Esophagus muscularis mucosa (tissue), 4 donors: Measurements from ENCODE around the gene ATP6V0E1. TPM values are rescaled to one million over a fixed set of nuclear protein-coding genes. Genes with fewer than 3 reads are reported as not detected.
A peak's percentile ranks its signal among the peaks of the same experiment; 100 is the strongest.

ENCODE experiments used
- DNase-seq: peaks from one replicate; pipeline ENCODE4 v3.0.0-alpha.2; 2017; ENCODE audit errors: extremely low spot score
- H3K27ac ChIP-seq, 4 donors: fragments of 200-600 bp; sonication (generic); replicated peaks in 1 of 4; 1 replicate in 3 of 4; 2 replicates in 1 of 4; pipeline ENCODE4 v1.5.1; 2016 to 2019; ENCODE audit warnings: mild to moderate bottlenecking in 1 of 4
- H3K27me3 ChIP-seq, 4 donors: fragments of 200-600 bp; sonication (generic); one replicate each; pipeline versions ENCODE4 v1.5.1 to v1.6.0; 2016 to 2019
- H3K36me3 ChIP-seq, 4 donors: fragments of 200-600 bp; sonication (generic); one replicate each; pipeline ENCODE4 v1.5.1; 2016 to 2019
- H3K4me1 ChIP-seq, 4 donors: fragments of 200-600 bp; sonication (generic); one replicate each; pipeline ENCODE4 v1.5.1; 2016 to 2019
- H3K4me3 ChIP-seq, 4 donors: fragments of 200-600 bp; sonication (generic); 1 replicate in 2 of 4; 2 replicates in 2 of 4; pipeline ENCODE4 v1.5.1; 2016 to 2019; ENCODE audit warnings: mild to moderate bottlenecking in 4 of 4, moderate library complexity in 1 of 4
- H3K9me3 ChIP-seq, 4 donors: fragments of 200-600 bp; sonication (generic); 1 replicate in 3 of 4; 2 replicates in 1 of 4; pipeline ENCODE4 v1.5.1; 2016 to 2019
- EP300 ChIP-seq: sonication (generic); formaldehyde crosslinking; IDR thresholded peaks from one replicate; pipeline ENCODE4 v1.6.1; 2017; ENCODE audit warnings: antibody characterized with exemption
- POLR2A ChIP-seq: fragments of 450-650 bp; IDR thresholded peaks from one replicate; pipeline ENCODE4 v1.6.1; 2017; ENCODE audit warnings: antibody characterized with exemption, moderate library complexity, mild to moderate bottlenecking, low read depth
- POLR2AphosphoS5 ChIP-seq, 2 donors: sonication (generic); formaldehyde crosslinking; IDR thresholded peaks; one replicate each; pipeline ENCODE4 v1.6.1; 2017; ENCODE audit warnings: antibody characterized with exemption in 2 of 2
- WGBS: methylation state at CpG from one replicate; pipeline ENCODE4 v1.1.5; 2018; 5-methylcytosine and 5-hydroxymethylcytosine counted together
- intact Hi-C: fragments of 100-400 bp; cut with DNase I; formaldehyde crosslinking; loops from one replicate; pipeline ENCODE4 v1.15.1; 2023
- total RNA-seq, 4 donors: library from RNA; depleted of rRNA; stranded (reverse); fragments of >200 nt; gene quantifications; one replicate each; pipeline versions ENCODE4 v1.1.0 to v1.2.1, GENCODE V29; 2016
- TF ChIP-seq, protein P1 (sequence below), 3 experiments: fragments of 200-600 bp in 2 of 3; fragments of 450-650 bp in 1 of 3; sonication (generic) in 2 of 3; IDR thresholded peaks; one replicate each; pipeline ENCODE4 v1.5.1; 2017 to 2019; ENCODE audit warnings: antibody characterized with exemption in 3 of 3, mild to moderate bottlenecking in 2 of 3, moderate library complexity in 1 of 3

The ATP6V0E1 gene
- total RNA-seq, 4 donors from 2014 or later = 106 to 210 (median 133) TPM

DNA sequence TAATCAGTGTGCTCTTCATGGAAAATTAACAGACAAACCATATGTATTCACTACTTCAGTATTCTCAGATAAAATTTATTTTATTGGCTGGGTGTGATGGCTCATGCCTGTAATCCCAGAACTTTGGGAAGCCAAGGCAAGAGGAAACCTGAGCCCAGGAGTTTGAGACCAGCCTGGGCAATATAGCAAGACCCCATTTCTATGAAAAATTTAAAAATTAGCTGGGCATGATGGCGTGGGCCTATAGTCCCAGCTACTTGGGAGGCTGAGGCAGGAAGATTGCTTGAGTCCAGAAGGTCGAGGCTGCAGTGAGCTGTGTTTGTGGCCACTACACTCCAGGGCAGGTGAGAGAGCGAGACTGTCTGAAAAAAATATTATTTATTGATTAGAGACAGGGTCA, 49.2 kb downstream of the ATP6V0E1 start:
- Histone ChIP-seq H3K4me1 (peaks cover 33 to 56% (median 41%) of the 10 kb centered on the region in 4 donors), H3K4me3 (no peak overlapping the region), H3K27ac (no peak overlapping the region), H3K36me3 (peaks cover 0 to 22% (median 14%) of the 10 kb centered on the region in 4 donors), H3K27me3 (no peaks in the 10 kb centered on the region), H3K9me3 (no peaks in the 10 kb centered on the region)
- DNase-seq = no peak
- intact Hi-C loops = no loop called here
- WGBS = 89% methylated on average over 3 of the region's 3 CpGs
- TF ChIP-seq, protein P1, sequence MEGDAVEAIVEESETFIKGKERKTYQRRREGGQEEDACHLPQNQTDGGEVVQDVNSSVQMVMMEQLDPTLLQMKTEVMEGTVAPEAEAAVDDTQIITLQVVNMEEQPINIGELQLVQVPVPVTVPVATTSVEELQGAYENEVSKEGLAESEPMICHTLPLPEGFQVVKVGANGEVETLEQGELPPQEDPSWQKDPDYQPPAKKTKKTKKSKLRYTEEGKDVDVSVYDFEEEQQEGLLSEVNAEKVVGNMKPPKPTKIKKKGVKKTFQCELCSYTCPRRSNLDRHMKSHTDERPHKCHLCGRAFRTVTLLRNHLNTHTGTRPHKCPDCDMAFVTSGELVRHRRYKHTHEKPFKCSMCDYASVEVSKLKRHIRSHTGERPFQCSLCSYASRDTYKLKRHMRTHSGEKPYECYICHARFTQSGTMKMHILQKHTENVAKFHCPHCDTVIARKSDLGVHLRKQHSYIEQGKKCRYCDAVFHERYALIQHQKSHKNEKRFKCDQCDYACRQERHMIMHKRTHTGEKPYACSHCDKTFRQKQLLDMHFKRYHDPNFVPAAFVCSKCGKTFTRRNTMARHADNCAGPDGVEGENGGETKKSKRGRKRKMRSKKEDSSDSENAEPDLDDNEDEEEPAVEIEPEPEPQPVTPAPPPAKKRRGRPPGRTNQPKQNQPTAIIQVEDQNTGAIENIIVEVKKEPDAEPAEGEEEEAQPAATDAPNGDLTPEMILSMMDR (IDR thresholded peaks at IDR 0.05) = no peak
- no peak for TF ChIP-seq EP300
- no peak for TF ChIP-seq POLR2A
- no peak for TF ChIP-seq POLR2AphosphoS5 (IDR thresholded peaks at IDR 0.05)

DNA sequence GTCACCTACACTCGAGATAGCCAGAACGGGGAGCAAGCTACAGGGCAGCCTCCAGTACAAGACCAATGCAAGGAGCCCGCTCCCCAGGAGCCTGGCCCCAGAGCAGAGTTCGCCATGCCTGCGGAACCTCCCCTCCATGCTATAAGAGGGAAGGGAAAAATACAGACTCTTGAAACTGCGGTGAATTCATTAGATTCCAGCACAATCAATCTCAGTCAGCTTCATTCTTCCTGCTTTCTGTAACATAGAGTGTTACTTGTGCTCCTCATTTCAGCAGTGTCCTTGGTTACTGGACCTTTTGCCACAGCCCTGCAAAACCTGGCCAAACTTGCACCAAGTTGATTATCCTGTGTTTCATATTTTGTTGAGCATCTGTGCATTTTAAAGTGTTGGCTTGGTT, 50.4 kb downstream of the ATP6V0E1 start:
- H3K27ac ChIP-seq = no peak overlapping the region
- 84% methylated on average over 6 of the region's 6 CpGs for WGBS
- DNase-seq = no peak

DNA sequence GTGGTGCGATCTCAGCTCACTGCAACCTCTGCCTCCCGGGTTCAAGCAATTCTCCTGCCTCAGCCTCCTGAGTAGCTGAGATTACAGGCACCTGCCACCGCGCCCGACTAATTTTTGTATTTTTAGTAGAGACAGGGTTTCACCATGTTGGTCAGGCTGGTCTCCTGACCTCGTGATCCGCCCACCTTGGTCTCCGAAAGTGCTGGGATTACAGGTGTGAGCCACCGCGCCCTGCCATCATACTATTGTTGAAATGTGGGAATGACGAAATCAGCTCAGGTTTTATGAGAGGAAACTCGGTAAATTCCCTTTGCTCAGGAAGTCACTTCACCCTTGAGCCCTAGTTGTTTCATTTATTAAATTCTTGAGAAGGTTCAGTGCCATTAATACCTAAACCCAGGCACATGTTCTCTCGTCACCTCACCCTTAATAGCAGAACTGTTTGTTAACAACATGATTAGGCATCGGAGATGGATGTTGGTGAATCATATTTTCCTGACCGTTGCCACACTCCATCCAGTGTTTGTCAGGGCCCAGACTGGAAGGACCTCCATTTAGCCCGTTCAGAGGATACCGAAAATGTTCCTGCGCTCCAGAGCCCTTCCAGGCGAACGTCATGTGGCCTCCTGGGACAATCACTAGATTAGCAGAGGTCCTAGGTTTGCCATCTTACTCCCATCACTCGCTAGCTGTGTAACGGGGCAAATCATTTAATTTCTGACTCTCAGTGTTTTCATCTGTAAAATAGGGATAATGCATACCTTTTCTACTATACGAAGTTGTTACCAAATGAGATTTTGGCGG, 52.5 kb downstream of the ATP6V0E1 start:
- no peak for DNase-seq
- Histone ChIP-seq H3K27ac (peak overlapping the region; percentile 26 to 72 (median 58)), H3K36me3 (peaks cover 0 to 22% (median 14%) of the 10 kb centered on the region in 4 donors), H3K4me1 (peaks cover 11 to 32% (median 19%) of the 10 kb centered on the region in 4 donors), H3K27me3 (no peaks in the 10 kb centered on the region), H3K9me3 (no peaks in the 10 kb centered on the region), H3K4me3 (peak overlapping the region in 1 of 4 donors; percentile 2)
- intact Hi-C loops = no loop called here
- TF ChIP-seq, protein P1 (IDR thresholded peaks at IDR 0.05) = no peak
- TF ChIP-seq POLR2AphosphoS5 (IDR thresholded peaks at IDR 0.05) = no peak
- WGBS = 93% methylated on average over 24 of the region's 24 CpGs

More for the DNA sequence above, 50.4 kb downstream of the ATP6V0E1 start:
- H3K36me3 ChIP-seq = peaks cover 0 to 22% (median 14%) of the 10 kb centered on the region in 4 donors
- intact Hi-C loops = no loop called here
- no peak overlapping the region for H3K4me3 ChIP-seq
- no peaks in the 10 kb centered on the region for H3K9me3 ChIP-seq
- TF ChIP-seq, protein P1 (IDR thresholded peaks at IDR 0.05) = no peak
- TF ChIP-seq EP300 = no peak
- no peak for TF ChIP-seq POLR2A
- TF ChIP-seq POLR2AphosphoS5 (IDR thresholded peaks at IDR 0.05) = no peak
- no peaks in the 10 kb centered on the region for H3K27me3 ChIP-seq
- peaks cover 24 to 48% (median 31%) of the 10 kb centered on the region in 4 donors for H3K4me1 ChIP-seq

DNA sequence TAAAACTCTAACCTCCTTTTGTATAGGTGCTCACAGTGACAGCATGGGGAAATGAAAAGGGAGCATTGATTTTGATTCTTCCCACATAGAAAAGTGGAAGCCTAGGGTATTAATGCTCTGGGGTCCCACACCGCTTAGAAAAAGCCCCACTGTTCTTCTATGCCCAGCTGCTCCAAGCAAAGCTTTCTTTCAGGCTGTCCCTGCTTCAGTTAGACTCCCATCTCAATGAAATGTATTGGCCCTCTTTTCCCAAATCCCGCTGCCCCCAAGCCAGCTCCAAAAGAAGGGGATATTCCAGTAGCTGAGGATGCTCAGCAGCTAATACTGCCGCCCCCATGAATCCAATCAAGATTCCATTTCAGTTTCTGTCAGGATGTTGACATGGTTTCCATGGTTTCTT, 55.6 kb downstream of the ATP6V0E1 start:
- no peaks in the 10 kb centered on the region for H3K27me3 ChIP-seq
- no peak overlapping the region for H3K4me3 ChIP-seq
- DNase-seq = no peak
- no peak overlapping the region for H3K27ac ChIP-seq
- intact Hi-C loops = no loop called here
- peaks cover 0 to 22% (median 14%) of the 10 kb centered on the region in 4 donors for H3K36me3 ChIP-seq
- WGBS = 89% methylated on average over 3 of the region's 3 CpGs
- TF ChIP-seq POLR2AphosphoS5 (IDR thresholded peaks at IDR 0.05) = no peak
- TF ChIP-seq POLR2A = no peak
- TF ChIP-seq, protein P1 (IDR thresholded peaks at IDR 0.05) = no peak
- TF ChIP-seq EP300 = no peak
- H3K9me3 ChIP-seq = no peaks in the 10 kb centered on the region
- H3K4me1 ChIP-seq = peaks cover 11 to 26% (median 19%) of the 10 kb centered on the region in 4 donors
